Measurements from ENCODE around the gene FGF23.

Gene FGF23

GRCh38 chr12:4331221-4331620 is 48.3 kb downstream of the FGF23 start:
- no peak for TF ChIP-seq CTCF (IDR thresholded peaks at IDR 0.05; ENCODE audit: low read depth, low read length)
- DNase-seq (ENCODE audit: extremely low read depth, low read depth): no peak

GRCh38 chr12:4330203-4330602 is 49.3 kb downstream of the FGF23 start:
- TF ChIP-seq CTCF (IDR thresholded peaks at IDR 0.05; ENCODE audit: low read depth, low read length): no peak
- no peak for DNase-seq (ENCODE audit: extremely low read depth, low read depth)

GRCh38 chr12:4327293-4327692 is 52.2 kb downstream of the FGF23 start:
- DNase-seq (ENCODE audit: extremely low read depth, low read depth): no peak
- TF ChIP-seq CTCF (IDR thresholded peaks at IDR 0.05; ENCODE audit: low read depth, low read length): no peak

GRCh38 chr12:4325966-4326365 is 53.5 kb downstream of the FGF23 start:
- no peak for TF ChIP-seq CTCF (IDR thresholded peaks at IDR 0.05; ENCODE audit: low read depth, low read length)
- no peak for DNase-seq (ENCODE audit: extremely low read depth, low read depth)

GRCh38 chr12:4324366-4324765 is 55.1 kb downstream of the FGF23 start:
- DNase-seq (ENCODE audit: extremely low read depth, low read depth): no peak
- no peak for TF ChIP-seq CTCF (IDR thresholded peaks at IDR 0.05; ENCODE audit: low read depth, low read length)

- DNase-seq (ENCODE audit: extremely low read depth, low read depth): no peak
- TF ChIP-seq CTCF (IDR thresholded peaks at IDR 0.05; ENCODE audit: low read depth, low read length): no peak
Observed at GRCh38 chr12:4323396-4323795, 56.1 kb downstream of the FGF23 start.

GRCh38 chr12:4322726-4323125 is 56.8 kb downstream of the FGF23 start:
- TF ChIP-seq CTCF (IDR thresholded peaks at IDR 0.05; ENCODE audit: low read depth, low read length): no peak
- no peak for DNase-seq (ENCODE audit: extremely low read depth, low read depth)

Data from AG09319 (cell line).